HEK293 (cell line): Measurements from ENCODE around the gene MRPL48.
A peak's percentile ranks its signal among the peaks of the same experiment; 100 is the strongest.

Source experiments
- EGR2 ChIP-seq: fragments of 450-650 bp; formaldehyde crosslinking; IDR thresholded peaks from 2 replicates; pipeline ENCODE4 v1.5.1; 2016; ENCODE audit warnings: low read depth, missing biosample characterization, missing genetic modification characterization
- GLIS1 ChIP-seq: fragments of 450-650 bp; formaldehyde crosslinking; IDR thresholded peaks from 2 replicates; pipeline ENCODE4 v1.5.1; 2016; ENCODE audit warnings: missing biosample characterization, missing genetic modification characterization
- GLIS2 ChIP-seq: fragments of 450-650 bp; formaldehyde crosslinking; IDR thresholded peaks from 2 replicates; pipeline ENCODE4 v1.5.1; 2016; ENCODE audit warnings: missing biosample characterization, missing genetic modification characterization
- IKZF3 ChIP-seq: fragments of 450-650 bp; IDR thresholded peaks from 2 replicates; pipeline ENCODE4 v1.5.0; 2018; ENCODE audit warnings: missing biosample characterization, mild to moderate bottlenecking, missing genetic modification characterization, moderate library complexity
- KLF10 ChIP-seq: fragments of 450-650 bp; IDR thresholded peaks from 2 replicates; pipeline ENCODE4 v1.5.1; 2018; ENCODE audit warnings: missing biosample characterization, mild to moderate bottlenecking, missing genetic modification characterization
- KLF7 ChIP-seq: fragments of 450-650 bp; formaldehyde crosslinking; IDR thresholded peaks from 2 replicates; pipeline ENCODE4 v1.5.1; 2016; ENCODE audit warnings: missing biosample characterization, missing genetic modification characterization, borderline replicate concordance
- KLF9 ChIP-seq: fragments of 450-650 bp; formaldehyde crosslinking; IDR thresholded peaks from 2 replicates; pipeline ENCODE4 v1.5.1; 2016; ENCODE audit warnings: missing biosample characterization, missing genetic modification characterization, low read depth
- TCF7L2 ChIP-seq: IDR thresholded peaks from 2 replicates; pipeline ENCODE4 v1.6.1; 2011; ENCODE audit warnings: low read depth, mild to moderate bottlenecking, inconsistent platforms, low read length, moderate library complexity, borderline replicate concordance
- ZBTB17 ChIP-seq: fragments of 450-650 bp; formaldehyde crosslinking; IDR thresholded peaks from 2 replicates; pipeline ENCODE4 v1.5.1; 2016; ENCODE audit warnings: missing biosample characterization, missing genetic modification characterization
- ZBTB20 ChIP-seq: fragments of 450-650 bp; formaldehyde crosslinking; IDR thresholded peaks from 2 replicates; pipeline ENCODE4 v1.5.1; 2016; ENCODE audit warnings: missing biosample characterization, missing genetic modification characterization
- ZBTB26 ChIP-seq: fragments of 450-650 bp; formaldehyde crosslinking; optimal IDR thresholded peaks from 2 replicates; pipeline ENCODE3; 2016; ENCODE audit warnings: missing biosample characterization, mild to moderate bottlenecking, missing genetic modification characterization
- ZBTB44 ChIP-seq: fragments of 450-650 bp; IDR thresholded peaks from 2 replicates; pipeline ENCODE4 v1.5.1; 2018; ENCODE audit warnings: missing biosample characterization, mild to moderate bottlenecking, missing genetic modification characterization
- ZEB2 ChIP-seq: fragments of 450-650 bp; formaldehyde crosslinking; IDR thresholded peaks from 2 replicates; pipeline ENCODE4 v1.5.1; 2016; ENCODE audit warnings: missing biosample characterization, missing genetic modification characterization
- ZNF121 ChIP-seq: fragments of 450-650 bp; formaldehyde crosslinking; IDR thresholded peaks from 2 replicates; pipeline ENCODE4 v1.5.1; 2016; ENCODE audit warnings: missing biosample characterization, missing genetic modification characterization
- ZNF23 ChIP-seq: fragments of 450-650 bp; formaldehyde crosslinking; IDR thresholded peaks from 2 replicates; pipeline ENCODE4 v1.5.1; 2016; ENCODE audit warnings: missing biosample characterization, missing genetic modification characterization, borderline replicate concordance
- ZNF239 ChIP-seq: fragments of 450-650 bp; formaldehyde crosslinking; IDR thresholded peaks from 2 replicates; pipeline ENCODE4 v1.5.1; 2016; ENCODE audit warnings: missing biosample characterization, missing genetic modification characterization
- ZNF37A ChIP-seq: fragments of 450-650 bp; IDR thresholded peaks from 2 replicates; pipeline ENCODE4 v1.5.1; 2018; ENCODE audit warnings: missing biosample characterization, missing genetic modification characterization
- ZNF394 ChIP-seq: fragments of 450-650 bp; formaldehyde crosslinking; IDR thresholded peaks from 2 replicates; pipeline ENCODE4 v1.5.1; 2016; ENCODE audit warnings: missing biosample characterization, missing genetic modification characterization, mild to moderate bottlenecking, moderate library complexity, borderline replicate concordance
- ZNF398 ChIP-seq: fragments of 450-650 bp; formaldehyde crosslinking; IDR thresholded peaks from 2 replicates; pipeline ENCODE4 v1.5.1; 2017; ENCODE audit warnings: missing biosample characterization, missing genetic modification characterization
- ZNF423 ChIP-seq: fragments of 450-650 bp; formaldehyde crosslinking; IDR thresholded peaks from 2 replicates; pipeline ENCODE4 v1.5.1; 2016; ENCODE audit warnings: missing biosample characterization, missing genetic modification characterization
- ZNF501 ChIP-seq: fragments of 450-650 bp; formaldehyde crosslinking; IDR thresholded peaks from 2 replicates; pipeline ENCODE4 v1.5.1; 2016; ENCODE audit warnings: missing biosample characterization, missing genetic modification characterization
- TF ChIP-seq, protein P1 (sequence below): fragments of 450-650 bp; formaldehyde crosslinking; IDR thresholded peaks from 2 replicates; pipeline ENCODE4; 2016; ENCODE audit warnings: missing biosample characterization, missing genetic modification characterization
- TF ChIP-seq, protein P2 (sequence below): fragments of 450-650 bp; formaldehyde crosslinking; IDR thresholded peaks from 2 replicates; pipeline ENCODE4 v1.5.1; 2017; ENCODE audit warnings: missing biosample characterization, missing genetic modification characterization

Gene MRPL48

DNA sequence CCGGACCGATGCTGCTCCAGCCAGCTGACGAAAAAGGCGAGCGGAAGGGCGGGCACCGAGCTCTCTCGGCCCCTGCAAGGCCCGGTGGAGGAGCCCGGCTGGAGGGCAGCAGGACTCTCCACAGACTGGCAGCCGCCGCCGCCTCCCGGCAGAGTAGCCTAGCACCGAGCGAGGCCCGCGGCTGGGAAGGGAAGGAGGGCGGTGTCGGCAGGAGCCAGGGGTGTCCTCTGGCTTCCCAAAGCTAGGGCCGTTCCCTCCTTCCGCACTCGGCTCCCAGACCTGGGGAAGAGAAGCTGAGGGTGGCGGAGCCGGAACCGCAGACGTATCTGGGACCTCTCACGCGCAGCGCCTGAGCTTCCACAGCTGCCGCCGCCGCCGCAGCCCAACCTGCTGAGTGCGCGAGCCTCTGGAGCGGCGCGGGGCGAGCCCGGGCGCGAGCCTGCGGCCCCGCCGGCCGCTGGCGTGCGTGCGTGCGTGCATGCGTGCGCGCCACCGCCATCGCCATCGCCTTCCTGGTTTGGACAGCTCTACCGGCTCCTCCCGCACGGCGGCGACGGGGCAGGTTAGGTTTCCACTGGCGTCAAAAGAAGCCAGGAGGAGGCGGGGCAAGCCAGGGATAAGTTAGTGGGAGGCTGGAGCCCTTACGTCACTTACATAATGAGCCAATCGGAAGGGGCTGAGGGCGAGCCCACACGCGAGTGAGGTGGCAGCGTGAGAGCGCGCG lies 26.8 kb upstream of the MRPL48 start, which contains the start of gene RAB6A (continued):
- TF ChIP-seq, protein P1, sequence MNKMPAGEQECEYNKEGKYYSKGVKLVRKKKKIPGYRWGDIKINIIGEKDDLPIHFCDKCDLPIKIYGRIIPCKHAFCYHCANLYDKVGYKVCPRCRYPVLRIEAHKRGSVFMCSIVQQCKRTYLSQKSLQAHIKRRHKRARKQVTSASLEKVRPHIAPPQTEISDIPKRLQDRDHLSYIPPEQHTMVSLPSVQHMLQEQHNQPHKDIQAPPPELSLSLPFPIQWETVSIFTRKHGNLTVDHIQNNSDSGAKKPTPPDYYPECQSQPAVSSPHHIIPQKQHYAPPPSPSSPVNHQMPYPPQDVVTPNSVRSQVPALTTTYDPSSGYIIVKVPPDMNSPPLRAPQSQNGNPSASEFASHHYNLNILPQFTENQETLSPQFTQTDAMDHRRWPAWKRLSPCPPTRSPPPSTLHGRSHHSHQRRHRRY (tag by site-specific recombination) = no peak
- no peak for TF ChIP-seq ZNF423 (tag by site-specific recombination)
- peak; percentile 97 for TF ChIP-seq KLF10 (tag by site-specific recombination)
- 0 out of 2 replicates have a peak, but pooled peaks have one; percentile 20 for TF ChIP-seq ZNF501
- TF ChIP-seq ZNF37A (tag by site-specific recombination) = no peak
- TF ChIP-seq EGR2 (tag by site-specific recombination) = peak; percentile 81; the same call in 1 of the 2 replicates
- 0 out of 2 replicates have a peak, but pooled peaks have one; percentile 3 for TF ChIP-seq KLF9 (tag by site-specific recombination)
- TF ChIP-seq IKZF3 = peak; percentile 66; the same call in 1 of the 2 replicates
- no peak for TF ChIP-seq ZNF398 (tag by site-specific recombination)
- peak; percentile 66; the same call in 1 of the 2 replicates for TF ChIP-seq ZNF394 (tag by site-specific recombination)
- no peak for TF ChIP-seq ZNF239 (tag by site-specific recombination)
- TF ChIP-seq ZBTB44 (tag by site-specific recombination) = 0 out of 2 replicates have a peak, but pooled peaks have one; percentile 4
- peak; percentile 39; the same call in 1 of the 2 replicates for TF ChIP-seq ZBTB20 (tag by site-specific recombination)
- TF ChIP-seq GLIS1 = peak; percentile 69
- TF ChIP-seq KLF7 (tag by site-specific recombination) = no peak
- TF ChIP-seq ZBTB26 (tag by site-specific recombination) = peak; percentile 91
- TF ChIP-seq, protein P2, sequence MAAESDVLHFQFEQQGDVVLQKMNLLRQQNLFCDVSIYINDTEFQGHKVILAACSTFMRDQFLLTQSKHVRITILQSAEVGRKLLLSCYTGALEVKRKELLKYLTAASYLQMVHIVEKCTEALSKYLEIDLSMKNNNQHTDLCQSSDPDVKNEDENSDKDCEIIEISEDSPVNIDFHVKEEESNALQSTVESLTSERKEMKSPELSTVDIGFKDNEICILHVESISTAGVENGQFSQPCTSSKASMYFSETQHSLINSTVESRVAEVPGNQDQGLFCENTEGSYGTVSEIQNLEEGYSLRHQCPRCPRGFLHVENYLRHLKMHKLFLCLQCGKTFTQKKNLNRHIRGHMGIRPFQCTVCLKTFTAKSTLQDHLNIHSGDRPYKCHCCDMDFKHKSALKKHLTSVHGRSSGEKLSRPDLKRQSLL (tag by site-specific recombination) = peak; percentile 71
- TF ChIP-seq ZNF121 (tag by site-specific recombination) = peak; percentile 98
- peak; percentile 78 for TF ChIP-seq GLIS2
- no peak for TF ChIP-seq ZNF23 (tag by site-specific recombination)
- peak; percentile 54 for TF ChIP-seq ZBTB17
- TF ChIP-seq ZEB2 = peak; percentile 21; the same call in 1 of the 2 replicates
- TF ChIP-seq TCF7L2 = no peak
